Prostate gland (tissue), 2 donors: ENCODE results near the gene FOXK2.

Source experiments
- POLR2AphosphoS5 ChIP-seq: sonication (generic); formaldehyde crosslinking; IDR thresholded peaks from one replicate; pipeline ENCODE4 v1.6.1; 2017; ENCODE audit warnings: antibody characterized with exemption
- TF ChIP-seq, protein P1 (sequence below), 4 experiments: fragments of 200-600 bp in 2 of 4; fragments of 450-650 bp in 2 of 4; sonication (generic) in 2 of 4; IDR thresholded peaks; 1 replicate in 3 of 4; 2 replicates in 1 of 4; pipeline ENCODE4 v1.5.1; 2016 to 2019; ENCODE audit warnings: antibody characterized with exemption in 4 of 4, mild to moderate bottlenecking in 2 of 4, moderate library complexity in 2 of 4

DNA sequence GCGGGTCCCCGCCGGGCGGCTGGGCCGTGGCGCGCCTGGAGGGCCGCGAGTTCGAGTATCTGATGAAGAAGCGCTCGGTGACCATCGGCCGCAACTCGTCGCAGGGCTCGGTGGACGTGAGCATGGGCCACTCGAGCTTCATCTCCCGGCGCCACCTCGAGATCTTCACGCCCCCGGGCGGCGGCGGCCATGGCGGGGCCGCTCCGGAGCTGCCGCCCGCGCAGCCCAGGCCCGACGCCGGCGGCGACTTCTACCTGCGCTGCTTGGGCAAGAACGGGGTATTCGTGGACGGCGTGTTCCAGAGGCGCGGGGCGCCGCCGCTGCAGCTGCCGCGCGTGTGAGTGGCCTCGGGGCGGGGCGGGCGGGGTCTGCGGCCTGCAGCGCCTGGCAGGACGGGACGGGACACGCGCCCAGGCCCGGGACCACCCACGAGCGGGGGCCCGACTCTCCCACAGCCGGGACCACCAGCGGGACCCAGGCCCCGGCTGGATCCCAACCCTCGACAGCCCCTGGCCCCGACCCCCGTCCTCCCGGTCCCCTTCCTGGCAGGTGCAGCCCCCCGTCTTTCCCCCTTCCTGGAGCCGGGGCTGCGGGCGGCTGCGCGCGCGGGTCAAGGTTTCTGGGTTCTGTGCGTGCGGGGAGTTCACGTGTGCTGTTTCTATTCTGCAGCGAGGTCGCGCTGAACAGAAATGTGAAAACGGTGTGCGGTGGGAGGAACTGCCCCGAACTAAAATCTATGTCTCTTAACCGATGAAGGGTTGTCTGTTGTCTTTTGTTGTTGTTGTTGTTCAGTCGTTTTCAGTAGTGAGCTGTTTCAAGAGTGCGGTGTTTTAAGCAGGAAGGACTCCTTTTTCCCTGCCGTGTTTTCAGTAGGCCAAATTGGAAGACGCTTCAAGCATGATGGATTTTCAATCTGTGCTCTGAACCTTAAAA is 705 bp downstream of the FOXK2 start:
- TF ChIP-seq, protein P1, sequence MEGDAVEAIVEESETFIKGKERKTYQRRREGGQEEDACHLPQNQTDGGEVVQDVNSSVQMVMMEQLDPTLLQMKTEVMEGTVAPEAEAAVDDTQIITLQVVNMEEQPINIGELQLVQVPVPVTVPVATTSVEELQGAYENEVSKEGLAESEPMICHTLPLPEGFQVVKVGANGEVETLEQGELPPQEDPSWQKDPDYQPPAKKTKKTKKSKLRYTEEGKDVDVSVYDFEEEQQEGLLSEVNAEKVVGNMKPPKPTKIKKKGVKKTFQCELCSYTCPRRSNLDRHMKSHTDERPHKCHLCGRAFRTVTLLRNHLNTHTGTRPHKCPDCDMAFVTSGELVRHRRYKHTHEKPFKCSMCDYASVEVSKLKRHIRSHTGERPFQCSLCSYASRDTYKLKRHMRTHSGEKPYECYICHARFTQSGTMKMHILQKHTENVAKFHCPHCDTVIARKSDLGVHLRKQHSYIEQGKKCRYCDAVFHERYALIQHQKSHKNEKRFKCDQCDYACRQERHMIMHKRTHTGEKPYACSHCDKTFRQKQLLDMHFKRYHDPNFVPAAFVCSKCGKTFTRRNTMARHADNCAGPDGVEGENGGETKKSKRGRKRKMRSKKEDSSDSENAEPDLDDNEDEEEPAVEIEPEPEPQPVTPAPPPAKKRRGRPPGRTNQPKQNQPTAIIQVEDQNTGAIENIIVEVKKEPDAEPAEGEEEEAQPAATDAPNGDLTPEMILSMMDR (IDR thresholded peaks at IDR 0.05), result no peak
- peak; percentile 23 for TF ChIP-seq POLR2AphosphoS5
